ENCODE results near the gene CDK6.

- TF ChIP-seq POLR2A (IDR thresholded peaks at IDR 0.05; ENCODE audit: low read depth, low read length) (no peak), TAF1 (IDR thresholded peaks at IDR 0.05; ENCODE audit: borderline replicate concordance, low read depth, low read length) (no peak)
Observed at GRCh38 chr7:92749327-92749755, 87.0 kb downstream of the CDK6 start.
